ENCODE measurements around the gene AOX1.
"Not testable (repeated sequence)": the region's sequence is repeated elsewhere in the genome, so short reads cannot be mapped to it uniquely, and the experiment has no call there.

Gene AOX1

GRCh38 chr2:200585730-200586643, at the start of gene AOX1:
Gene AOX1, plus strand, starts transcription at chr2:200586014. Its CDS starts 95 bp downstream, at chr2:200586109.
- TF ChIP-seq CTCF (IDR thresholded peaks at IDR 0.05; ENCODE audit: insufficient read depth, low read depth, low read length, missing control alignments), result no peak
- DNase-seq (ENCODE audit: low read depth), result peak; percentile 42
- peak within 1 kb of the TSS; percentile 53 for H3K4me3 ChIP-seq (ENCODE audit: low read length)

- no peak for TF ChIP-seq CTCF (IDR thresholded peaks at IDR 0.05; ENCODE audit: insufficient read depth, low read depth, low read length, missing control alignments)
- no peak overlapping the region for H3K4me3 ChIP-seq (ENCODE audit: low read length)
- DNase-seq (ENCODE audit: low read depth), result no peak
Observed at GRCh38 chr2:200538139-200538538, 47.7 kb upstream of the AOX1 start.

GRCh38 chr2:200540793-200541192, 45.0 kb upstream of the AOX1 start:
- DNase-seq (ENCODE audit: low read depth), result no peak
- no peak overlapping the region for H3K4me3 ChIP-seq (ENCODE audit: low read length)
- TF ChIP-seq CTCF (IDR thresholded peaks at IDR 0.05; ENCODE audit: insufficient read depth, low read depth, low read length, missing control alignments), result no peak

GRCh38 chr2:200566596-200566995, 19.2 kb upstream of the AOX1 start:
- DNase-seq (ENCODE audit: low read depth); H3K4me3 ChIP-seq (ENCODE audit: low read length): not testable (repeated sequence)

- H3K4me3 ChIP-seq (ENCODE audit: low read length), result no peak overlapping the region
- no peak for DNase-seq (ENCODE audit: low read depth)
- no peak for TF ChIP-seq CTCF (IDR thresholded peaks at IDR 0.05; ENCODE audit: insufficient read depth, low read depth, low read length, missing control alignments)
Observed at GRCh38 chr2:200567932-200568331, 17.9 kb upstream of the AOX1 start.

- H3K4me3 ChIP-seq (ENCODE audit: low read length), result no peak overlapping the region
- DNase-seq (ENCODE audit: low read depth), result no peak
- TF ChIP-seq CTCF (IDR thresholded peaks at IDR 0.05; ENCODE audit: insufficient read depth, low read depth, low read length, missing control alignments), result peak; percentile 23
Observed at GRCh38 chr2:200575957-200576356, 9.9 kb upstream of the AOX1 start.

GRCh38 chr2:200577027-200577426, 8.8 kb upstream of the AOX1 start:
- DNase-seq (ENCODE audit: low read depth), result no peak
- no peak for TF ChIP-seq CTCF (IDR thresholded peaks at IDR 0.05; ENCODE audit: insufficient read depth, low read depth, low read length, missing control alignments)
- H3K4me3 ChIP-seq (ENCODE audit: low read length), result no peak overlapping the region

Measured in epithelial cell of esophagus (primary cell).